ENCODE data around the gene TMEM239. TPM values are rescaled to one million over a fixed set of nuclear protein-coding genes. Genes with fewer than 3 reads are reported as not detected.
"Not testable (repeated sequence)": the region's sequence is repeated elsewhere in the genome, so short reads cannot be mapped to it uniquely, and the experiment has no call there.

TMEM239 gene
- polyA plus RNA-seq, 1 donor (not counting 4 experiments of a cell fraction or from before 2014, with no cell fraction given) = not detected

DNA sequence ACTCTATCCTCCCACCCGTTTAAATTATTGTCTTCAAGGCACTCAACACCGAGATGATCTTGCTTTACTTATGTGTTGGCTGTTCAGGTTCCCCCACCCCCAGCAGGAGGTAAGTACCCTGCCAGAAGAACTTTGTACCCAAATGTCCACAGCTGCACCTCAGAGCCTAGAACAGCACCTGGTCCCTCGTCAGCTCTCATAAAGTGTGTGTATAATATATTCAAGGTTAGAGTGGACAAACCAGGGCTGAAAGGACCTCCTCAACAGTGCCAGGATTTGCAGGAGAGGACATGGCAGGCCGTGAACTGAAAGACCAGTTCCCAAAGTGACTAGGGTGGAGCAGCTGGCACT, 9.8 kb upstream of the TMEM239 start:
- TF ChIP-seq, protein P1, sequence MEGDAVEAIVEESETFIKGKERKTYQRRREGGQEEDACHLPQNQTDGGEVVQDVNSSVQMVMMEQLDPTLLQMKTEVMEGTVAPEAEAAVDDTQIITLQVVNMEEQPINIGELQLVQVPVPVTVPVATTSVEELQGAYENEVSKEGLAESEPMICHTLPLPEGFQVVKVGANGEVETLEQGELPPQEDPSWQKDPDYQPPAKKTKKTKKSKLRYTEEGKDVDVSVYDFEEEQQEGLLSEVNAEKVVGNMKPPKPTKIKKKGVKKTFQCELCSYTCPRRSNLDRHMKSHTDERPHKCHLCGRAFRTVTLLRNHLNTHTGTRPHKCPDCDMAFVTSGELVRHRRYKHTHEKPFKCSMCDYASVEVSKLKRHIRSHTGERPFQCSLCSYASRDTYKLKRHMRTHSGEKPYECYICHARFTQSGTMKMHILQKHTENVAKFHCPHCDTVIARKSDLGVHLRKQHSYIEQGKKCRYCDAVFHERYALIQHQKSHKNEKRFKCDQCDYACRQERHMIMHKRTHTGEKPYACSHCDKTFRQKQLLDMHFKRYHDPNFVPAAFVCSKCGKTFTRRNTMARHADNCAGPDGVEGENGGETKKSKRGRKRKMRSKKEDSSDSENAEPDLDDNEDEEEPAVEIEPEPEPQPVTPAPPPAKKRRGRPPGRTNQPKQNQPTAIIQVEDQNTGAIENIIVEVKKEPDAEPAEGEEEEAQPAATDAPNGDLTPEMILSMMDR (optimal IDR thresholded peaks at IDR 0.05 in 1 of 3, IDR thresholded peaks at IDR 0.05 in 1 of 3, conservative IDR thresholded peaks at IDR 0.05 in 1 of 3; ENCODE audit: extremely low read depth in 1 of 3, insufficient read depth in 2 of 3, low read length in 3 of 3) = no peak
- TF ChIP-seq EZH2 (IDR thresholded peaks at IDR 0.05; ENCODE audit: low read length) = no peak
- Histone ChIP-seq H3K9ac (ENCODE audit: control insufficient read depth, extremely low read depth, insufficient read depth, low read length) (no peak overlapping the region), H4K20me1 (ENCODE audit: control insufficient read depth, extremely low read depth, insufficient read depth, low read length) (no peaks in the 10 kb centered on the region), H3K9me3 (ENCODE audit: control insufficient read depth, low read depth, low read length) (peaks cover 2% of the 10 kb centered on the region), H3K27me3 (ENCODE audit: control insufficient read depth, extremely low read depth, insufficient read depth, low read length) (peaks cover 65% of the 10 kb centered on the region), H3K27ac (ENCODE audit: control insufficient read depth, insufficient read depth, low read length) (no peak overlapping the region), H3K4me1 (ENCODE audit: control insufficient read depth, extremely low read depth, insufficient read depth, low read length) (no peaks in the 10 kb centered on the region), H3K36me3 (ENCODE audit: control insufficient read depth in 2 of 2, extremely low read depth in 1 of 2, insufficient read depth in 2 of 2, low read length in 2 of 2) (no peaks in the 10 kb centered on the region), H3K4me3 (ENCODE audit: control insufficient read depth in 2 of 3, extremely low read depth in 1 of 3, insufficient read depth in 2 of 3, low read depth in 1 of 3, low read length in 3 of 3) (no peak overlapping the region), H3K4me2 (ENCODE audit: control insufficient read depth, extremely low read depth, insufficient read depth, low read depth, low read length) (no peak overlapping the region), H3K9me1 (ENCODE audit: control insufficient read depth, extremely low read depth, insufficient read depth, low read length) (no peaks in the 10 kb centered on the region), H2AFZ (ENCODE audit: control insufficient read depth, low read length) (no peak overlapping the region), H3K79me2 (ENCODE audit: control insufficient read depth, insufficient read depth, low read length) (no peaks in the 10 kb centered on the region)
- DNase-seq (ENCODE audit: low read depth, low spot score) (no peak), FAIRE-seq (no peak)
- dilution Hi-C loops (cut with MboI; ENCODE audit: extremely low pct_ligation_motif_present, low sequenced_read_pairs) = no loop called here

DNA sequence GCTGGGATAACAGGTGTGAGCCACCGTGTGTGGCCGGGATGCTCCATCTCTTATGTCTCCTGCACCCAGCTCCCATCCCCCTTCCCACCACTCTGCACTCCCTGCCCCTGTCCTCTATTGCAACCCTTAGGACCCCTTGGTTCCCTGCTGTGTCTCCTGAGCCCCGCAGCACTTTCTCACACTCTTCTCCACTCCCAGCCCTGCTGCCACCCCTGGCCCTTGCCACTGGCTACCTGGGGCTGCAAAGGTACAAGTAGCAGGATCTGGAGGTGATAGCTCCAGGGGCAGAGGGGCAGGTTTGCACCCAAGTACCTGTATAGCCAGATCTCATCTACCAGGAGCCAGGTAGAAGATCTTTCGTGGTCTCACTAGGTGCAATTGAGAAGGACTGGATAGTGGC, 9.1 kb upstream of the TMEM239 start:
- no peak for DNase-seq (ENCODE audit: low read depth, low spot score)
- TF ChIP-seq, protein P1 (optimal IDR thresholded peaks at IDR 0.05 in 1 of 3, IDR thresholded peaks at IDR 0.05 in 1 of 3, conservative IDR thresholded peaks at IDR 0.05 in 1 of 3; ENCODE audit: extremely low read depth in 1 of 3, insufficient read depth in 2 of 3, low read length in 3 of 3) = no peak
- TF ChIP-seq EZH2 (IDR thresholded peaks at IDR 0.05; ENCODE audit: low read length) = no peak

DNA sequence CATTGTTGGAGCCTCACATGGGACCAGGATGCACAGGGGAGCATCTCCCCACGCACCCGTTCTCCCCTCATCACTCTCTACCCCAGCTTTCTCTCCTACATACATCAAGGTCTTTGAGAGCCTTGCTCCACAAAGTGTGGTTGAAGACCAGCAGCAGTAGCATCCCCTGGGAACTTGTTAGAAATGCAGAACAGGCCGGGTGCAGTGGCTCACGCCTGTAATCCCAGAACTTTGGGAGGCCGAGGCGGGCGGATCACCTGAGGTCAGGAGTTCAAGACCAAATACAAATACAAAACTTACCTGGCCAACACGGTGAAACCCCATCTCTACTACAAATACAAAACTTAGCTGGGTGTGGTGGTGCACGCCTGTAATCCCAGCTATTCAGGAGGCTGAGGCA, 8.2 kb upstream of the TMEM239 start:
- H3K4me3 ChIP-seq (ENCODE audit: control insufficient read depth in 2 of 3, extremely low read depth in 1 of 3, insufficient read depth in 2 of 3, low read depth in 1 of 3, low read length in 3 of 3); H3K9me3 ChIP-seq (ENCODE audit: control insufficient read depth, low read depth, low read length); H3K4me1 ChIP-seq (ENCODE audit: control insufficient read depth, extremely low read depth, insufficient read depth, low read length); H3K9me1 ChIP-seq (ENCODE audit: control insufficient read depth, extremely low read depth, insufficient read depth, low read length); DNase-seq (ENCODE audit: low read depth, low spot score); H3K79me2 ChIP-seq (ENCODE audit: control insufficient read depth, insufficient read depth, low read length); dilution Hi-C loops (cut with MboI; ENCODE audit: extremely low pct_ligation_motif_present, low sequenced_read_pairs); H3K9ac ChIP-seq (ENCODE audit: control insufficient read depth, extremely low read depth, insufficient read depth, low read length); H3K27ac ChIP-seq (ENCODE audit: control insufficient read depth, insufficient read depth, low read length); H2AFZ ChIP-seq (ENCODE audit: control insufficient read depth, low read length); H3K36me3 ChIP-seq (ENCODE audit: control insufficient read depth in 2 of 2, extremely low read depth in 1 of 2, insufficient read depth in 2 of 2, low read length in 2 of 2); H4K20me1 ChIP-seq (ENCODE audit: control insufficient read depth, extremely low read depth, insufficient read depth, low read length); FAIRE-seq; H3K4me2 ChIP-seq (ENCODE audit: control insufficient read depth, extremely low read depth, insufficient read depth, low read depth, low read length): not testable (repeated sequence)
- H3K27me3 ChIP-seq (ENCODE audit: control insufficient read depth, extremely low read depth, insufficient read depth, low read length) = peaks cover 50% of the 10 kb centered on the region

More for the DNA sequence above, 9.1 kb upstream of the TMEM239 start:
- peaks cover 58% of the 10 kb centered on the region for H3K27me3 ChIP-seq (ENCODE audit: control insufficient read depth, extremely low read depth, insufficient read depth, low read length)
- dilution Hi-C loops (cut with MboI; ENCODE audit: extremely low pct_ligation_motif_present, low sequenced_read_pairs) = no loop called here
- no peaks in the 10 kb centered on the region for H4K20me1 ChIP-seq (ENCODE audit: control insufficient read depth, extremely low read depth, insufficient read depth, low read length)
- FAIRE-seq = no peak
- no peak overlapping the region for H3K4me2 ChIP-seq (ENCODE audit: control insufficient read depth, extremely low read depth, insufficient read depth, low read depth, low read length)
- H3K36me3 ChIP-seq (ENCODE audit: control insufficient read depth in 2 of 2, extremely low read depth in 1 of 2, insufficient read depth in 2 of 2, low read length in 2 of 2) = no peaks in the 10 kb centered on the region
- no peaks in the 10 kb centered on the region for H3K9me1 ChIP-seq (ENCODE audit: control insufficient read depth, extremely low read depth, insufficient read depth, low read length)
- H3K9me3 ChIP-seq (ENCODE audit: control insufficient read depth, low read depth, low read length) = peaks cover 1% of the 10 kb centered on the region
- H3K27ac ChIP-seq (ENCODE audit: control insufficient read depth, insufficient read depth, low read length) = no peak overlapping the region
- H3K4me3 ChIP-seq (ENCODE audit: control insufficient read depth in 2 of 3, extremely low read depth in 1 of 3, insufficient read depth in 2 of 3, low read depth in 1 of 3, low read length in 3 of 3) = no peak overlapping the region
- no peaks in the 10 kb centered on the region for H3K4me1 ChIP-seq (ENCODE audit: control insufficient read depth, extremely low read depth, insufficient read depth, low read length)
- H2AFZ ChIP-seq (ENCODE audit: control insufficient read depth, low read length) = no peak overlapping the region
- no peak overlapping the region for H3K9ac ChIP-seq (ENCODE audit: control insufficient read depth, extremely low read depth, insufficient read depth, low read length)
- no peaks in the 10 kb centered on the region for H3K79me2 ChIP-seq (ENCODE audit: control insufficient read depth, insufficient read depth, low read length)

Measured in keratinocyte (primary cell).